ENCODE results near the gene DHRS3. TPM values are rescaled to one million over a fixed set of nuclear protein-coding genes. Genes with fewer than 3 reads are reported as not detected.

The DHRS3 gene
- total and polyA plus RNA-seq, 2 of the 13 experiments (the other 11 are each of a cell fraction or from before 2014, with no cell fraction given): 48.5 to 90.5 TPM

DNA sequence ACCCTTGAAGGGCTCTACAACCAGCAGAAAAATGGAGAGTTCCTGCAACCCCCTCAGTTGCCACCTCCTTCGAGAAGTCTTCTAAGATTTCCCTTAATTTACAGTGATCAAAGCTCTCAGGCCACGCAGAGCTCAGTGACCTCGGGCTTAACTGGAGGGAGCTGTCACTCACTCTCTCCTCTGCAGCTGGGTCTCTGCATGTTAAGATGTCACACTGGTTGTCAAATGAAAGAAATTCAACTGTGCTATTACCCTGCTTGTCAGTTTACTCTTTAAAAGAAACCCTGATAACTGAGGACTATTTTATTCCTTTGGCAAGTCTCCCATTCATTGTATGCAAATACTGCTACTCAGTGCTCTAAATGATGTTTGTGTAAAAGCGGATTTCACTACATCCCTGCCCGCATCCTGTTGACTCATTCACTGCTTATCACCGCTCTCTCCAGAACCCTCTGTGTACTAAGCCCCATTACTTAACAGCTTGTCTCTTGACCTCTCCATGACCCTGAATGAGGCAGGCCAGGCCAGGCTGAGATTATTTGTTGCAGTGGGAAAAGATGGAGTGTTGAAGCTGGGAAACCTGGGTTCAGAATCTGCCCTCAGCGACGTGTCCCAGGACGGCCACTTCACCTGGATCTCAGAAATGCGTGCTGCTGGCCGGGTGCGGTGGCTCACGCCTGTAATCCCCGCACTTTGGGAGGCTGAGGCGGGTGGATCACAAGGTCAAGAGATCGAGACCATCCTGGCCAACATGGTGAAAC, 13.7 kb downstream of the DHRS3 start (continued):
- TF ChIP-seq ZBTB34 (CRISPR knock-in tag; IDR thresholded peaks at IDR 0.05) (no peak; the same call in 1 of the 2 replicates), DBP (CRISPR knock-in tag; IDR thresholded peaks at IDR 0.05; ENCODE audit: not compliant biosample characterization) (no peak), HNRNPK (IDR thresholded peaks at IDR 0.05; ENCODE audit: low read depth, low read length, poor library complexity, severe bottlenecking) (no peak), TGIF2 (CRISPR knock-in tag; IDR thresholded peaks at IDR 0.05) (peak; percentile 76; the same call in 1 of the 2 replicates), KDM2A (CRISPR knock-in tag; IDR thresholded peaks at IDR 0.05; ENCODE audit: borderline replicate concordance, low read depth) (0 out of 2 replicates have a peak, but pooled peaks have one; percentile 48), POLR2A (IDR thresholded peaks at IDR 0.05; ENCODE audit: insufficient read depth in 1 of 2, low read depth in 2 of 2, low read length in 2 of 2) (peak in 1 of 2 experiments; percentile 45; a peak in 1 of 4 replicates), ELF3 (CRISPR knock-in tag; IDR thresholded peaks at IDR 0.05) (peak; percentile 83), SP4 (CRISPR knock-in tag; IDR thresholded peaks at IDR 0.05) (no peak), ATF2 (CRISPR knock-in tag; IDR thresholded peaks at IDR 0.05) (peak; percentile 76; the same call in 1 of the 2 replicates), MTA1 (CRISPR knock-in tag; IDR thresholded peaks at IDR 0.05; ENCODE audit: borderline replicate concordance) (no peak), U2AF1 (optimal IDR thresholded peaks at IDR 0.05; ENCODE audit: low read depth, low read length) (no peak), HOXA3 (CRISPR knock-in tag; IDR thresholded peaks at IDR 0.05) (peak; percentile 52; the same call in 1 of the 2 replicates), PRDM15 (CRISPR knock-in tag; IDR thresholded peaks at IDR 0.05) (no peak), GZF1 (CRISPR knock-in tag; IDR thresholded peaks at IDR 0.05) (no peak)
- TF ChIP-seq, protein P1, sequence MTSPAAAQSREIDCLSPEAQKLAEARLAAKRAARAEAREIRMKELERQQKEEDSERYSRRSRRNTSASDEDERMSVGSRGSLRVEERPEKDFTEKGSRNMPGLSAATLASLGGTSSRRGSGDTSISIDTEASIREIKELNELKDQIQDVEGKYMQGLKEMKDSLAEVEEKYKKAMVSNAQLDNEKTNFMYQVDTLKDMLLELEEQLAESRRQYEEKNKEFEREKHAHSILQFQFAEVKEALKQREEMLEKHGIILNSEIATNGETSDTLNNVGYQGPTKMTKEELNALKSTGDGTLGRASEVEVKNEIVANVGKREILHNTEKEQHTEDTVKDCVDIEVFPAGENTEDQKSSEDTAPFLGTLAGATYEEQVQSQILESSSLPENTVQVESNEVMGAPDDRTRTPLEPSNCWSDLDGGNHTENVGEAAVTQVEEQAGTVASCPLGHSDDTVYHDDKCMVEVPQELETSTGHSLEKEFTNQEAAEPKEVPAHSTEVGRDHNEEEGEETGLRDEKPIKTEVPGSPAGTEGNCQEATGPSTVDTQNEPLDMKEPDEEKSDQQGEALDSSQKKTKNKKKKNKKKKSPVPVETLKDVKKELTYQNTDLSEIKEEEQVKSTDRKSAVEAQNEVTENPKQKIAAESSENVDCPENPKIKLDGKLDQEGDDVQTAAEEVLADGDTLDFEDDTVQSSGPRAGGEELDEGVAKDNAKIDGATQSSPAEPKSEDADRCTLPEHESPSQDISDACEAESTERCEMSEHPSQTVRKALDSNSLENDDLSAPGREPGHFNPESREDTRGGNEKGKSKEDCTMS (CRISPR knock-in tag; conservative IDR thresholded peaks at IDR 0.05): no peak
- TF ChIP-seq, protein P2, sequence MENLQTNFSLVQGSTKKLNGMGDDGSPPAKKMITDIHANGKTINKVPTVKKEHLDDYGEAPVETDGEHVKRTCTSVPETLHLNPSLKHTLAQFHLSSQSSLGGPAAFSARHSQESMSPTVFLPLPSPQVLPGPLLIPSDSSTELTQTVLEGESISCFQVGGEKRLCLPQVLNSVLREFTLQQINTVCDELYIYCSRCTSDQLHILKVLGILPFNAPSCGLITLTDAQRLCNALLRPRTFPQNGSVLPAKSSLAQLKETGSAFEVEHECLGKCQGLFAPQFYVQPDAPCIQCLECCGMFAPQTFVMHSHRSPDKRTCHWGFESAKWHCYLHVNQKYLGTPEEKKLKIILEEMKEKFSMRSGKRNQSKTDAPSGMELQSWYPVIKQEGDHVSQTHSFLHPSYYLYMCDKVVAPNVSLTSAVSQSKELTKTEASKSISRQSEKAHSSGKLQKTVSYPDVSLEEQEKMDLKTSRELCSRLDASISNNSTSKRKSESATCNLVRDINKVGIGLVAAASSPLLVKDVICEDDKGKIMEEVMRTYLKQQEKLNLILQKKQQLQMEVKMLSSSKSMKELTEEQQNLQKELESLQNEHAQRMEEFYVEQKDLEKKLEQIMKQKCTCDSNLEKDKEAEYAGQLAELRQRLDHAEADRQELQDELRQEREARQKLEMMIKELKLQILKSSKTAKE (CRISPR knock-in tag; IDR thresholded peaks at IDR 0.05; ENCODE audit: borderline replicate concordance): peak; percentile 99
